Psoas muscle (tissue), 8 donors: ENCODE measurements around the gene DCLK2. TPM values are rescaled to one million over a fixed set of nuclear protein-coding genes. Genes with fewer than 3 reads are reported as not detected.

Experiments
- ATAC-seq, 4 donors: fragments of 200-7000 bp; cut with Tn5 transposase; one replicate each; pipeline ENCODE4 v1.9.1; 2020; ENCODE audit warnings: moderate library complexity in 3 of 4, mild to moderate bottlenecking in 2 of 4
- DNase-seq, 2 donors: peaks; one replicate each; pipeline ENCODE4 v3.0.0-alpha.2; 2020
- H3K27ac ChIP-seq: fragments of 200-600 bp; one replicate; pipeline ENCODE4 v1.8.0; 2022
- H3K27me3 ChIP-seq, 3 donors: fragments of 200-600 bp in 1 of 3; one replicate each; pipeline versions ENCODE4 v1.6.1 to v1.8.0; 2013 to 2022; ENCODE audit warnings: low read length in 2 of 3, mild to moderate bottlenecking in 2 of 3, moderate library complexity in 1 of 3; ENCODE audit not compliant: insufficient read depth in 3 of 3
- H3K36me3 ChIP-seq, 2 donors: fragments of 200-600 bp in 1 of 2; one replicate each; pipeline versions ENCODE4 v1.6.1 to v1.8.0; 2013 to 2022; ENCODE audit warnings: low read depth in 1 of 2, mild to moderate bottlenecking in 1 of 2, moderate library complexity in 1 of 2; ENCODE audit not compliant: insufficient read depth in 1 of 2
- H3K4me1 ChIP-seq: fragments of 200-600 bp; one replicate; pipeline ENCODE4 v1.8.0; 2022
- H3K4me3 ChIP-seq: fragments of 200-600 bp; one replicate; pipeline ENCODE4 v1.8.0; 2022; ENCODE audit warnings: mild to moderate bottlenecking
- H3K9me3 ChIP-seq: fragments of 200-600 bp; one replicate; pipeline ENCODE4 v1.8.0; 2022
- WGBS, 3 donors: extraction: QIAGEN DNeasy Blood & Tissue Kit; methylation state at CpG; one replicate each; pipeline versions ENCODE4 v1.1.6 to v1.1.7; 2013; 5-methylcytosine and 5-hydroxymethylcytosine counted together
- intact Hi-C, 2 donors: fragments of 100-400 bp; cut with DNase I; formaldehyde crosslinking; loops; one replicate each; pipeline versions ENCODE4 v1.11.0 to v1.14.2; 2022
- polyA plus RNA-seq, 3 donors: library from polyadenylated mRNA; stranded (reverse); fragments of 200-250 nt; gene quantifications; one replicate each; pipeline ENCODE4 v1.2.3, GENCODE V29; 2013
- total RNA-seq, 4 donors: library from RNA; stranded (reverse); fragmentation: NEBNext Ultra II Directional in 2 of 4; extraction: Animal tissue kit (Norgen Biotek cat#: 25700) in 2 of 4; gene quantifications; one replicate each; pipeline versions ENCODE4 v1.2.1 to v1.2.4, GENCODE V29; 2021 to 2023
- TF ChIP-seq, protein P1 (sequence below): fragments of 200-600 bp; IDR thresholded peaks from one replicate; pipeline ENCODE4 v1.8.0; 2022; ENCODE audit warnings: antibody characterized with exemption
- donor health status: healthy with polysubstance abuse.
- donor health status: DM: no; HTN: no; CAD: no; lungs with moderate emphysema.
- donor health status: Bipolar disorder and iron deficiency.
- donor health status: healthy.
- donor health status: DM: yes; HTN: yes; CAD: no.
- donor health status: DM: no; HTN: no; CAD: no.
- donor health status: DM: no; HTN: no; CAD: no.
- donor health status: DM: yes; HTN: yes; CAD: no.

DCLK2 gene
- total and polyA plus RNA-seq, 7 donors = 0.18 to 1.7 (median 0.78) TPM

DNA sequence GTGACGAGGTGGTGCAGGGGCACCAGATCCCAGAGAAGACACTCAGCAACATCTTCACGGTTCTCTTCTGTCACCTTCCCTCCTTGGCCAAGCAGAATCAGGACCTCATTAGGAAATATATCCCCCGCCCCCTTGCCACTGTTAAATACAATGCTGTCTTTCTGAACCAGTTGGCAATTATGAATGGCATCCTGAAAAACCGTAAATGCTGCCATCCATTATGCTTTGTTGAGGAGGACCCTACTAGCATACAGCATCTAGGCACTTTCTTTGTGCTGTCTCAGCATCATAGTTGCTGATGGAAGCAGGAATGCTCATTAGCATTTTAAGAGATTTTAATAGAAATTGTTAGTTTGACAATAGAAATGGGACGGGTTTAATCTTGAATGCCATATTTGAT, 138.5 kb downstream of the DCLK2 start:
- DNase-seq (no peak), ATAC-seq (no peak)
- Histone ChIP-seq H3K27ac (no peak overlapping the region), H3K36me3 (no peaks in the 10 kb centered on the region), H3K4me1 (no peaks in the 10 kb centered on the region), H3K27me3 (no peaks in the 10 kb centered on the region), H3K9me3 (no peaks in the 10 kb centered on the region), H3K4me3 (no peak overlapping the region)
- TF ChIP-seq, protein P1, sequence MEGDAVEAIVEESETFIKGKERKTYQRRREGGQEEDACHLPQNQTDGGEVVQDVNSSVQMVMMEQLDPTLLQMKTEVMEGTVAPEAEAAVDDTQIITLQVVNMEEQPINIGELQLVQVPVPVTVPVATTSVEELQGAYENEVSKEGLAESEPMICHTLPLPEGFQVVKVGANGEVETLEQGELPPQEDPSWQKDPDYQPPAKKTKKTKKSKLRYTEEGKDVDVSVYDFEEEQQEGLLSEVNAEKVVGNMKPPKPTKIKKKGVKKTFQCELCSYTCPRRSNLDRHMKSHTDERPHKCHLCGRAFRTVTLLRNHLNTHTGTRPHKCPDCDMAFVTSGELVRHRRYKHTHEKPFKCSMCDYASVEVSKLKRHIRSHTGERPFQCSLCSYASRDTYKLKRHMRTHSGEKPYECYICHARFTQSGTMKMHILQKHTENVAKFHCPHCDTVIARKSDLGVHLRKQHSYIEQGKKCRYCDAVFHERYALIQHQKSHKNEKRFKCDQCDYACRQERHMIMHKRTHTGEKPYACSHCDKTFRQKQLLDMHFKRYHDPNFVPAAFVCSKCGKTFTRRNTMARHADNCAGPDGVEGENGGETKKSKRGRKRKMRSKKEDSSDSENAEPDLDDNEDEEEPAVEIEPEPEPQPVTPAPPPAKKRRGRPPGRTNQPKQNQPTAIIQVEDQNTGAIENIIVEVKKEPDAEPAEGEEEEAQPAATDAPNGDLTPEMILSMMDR = no peak
- 70 to 78% (median 70%) methylated on average over 5 of the region's 5 CpGs for WGBS, 3 donors
- intact Hi-C loops = loop anchor here in 1 of 2 donors (10.0 kb wide), 1 partner anchor 212 kb away; no protein-coding TSS in a partner anchor

DNA sequence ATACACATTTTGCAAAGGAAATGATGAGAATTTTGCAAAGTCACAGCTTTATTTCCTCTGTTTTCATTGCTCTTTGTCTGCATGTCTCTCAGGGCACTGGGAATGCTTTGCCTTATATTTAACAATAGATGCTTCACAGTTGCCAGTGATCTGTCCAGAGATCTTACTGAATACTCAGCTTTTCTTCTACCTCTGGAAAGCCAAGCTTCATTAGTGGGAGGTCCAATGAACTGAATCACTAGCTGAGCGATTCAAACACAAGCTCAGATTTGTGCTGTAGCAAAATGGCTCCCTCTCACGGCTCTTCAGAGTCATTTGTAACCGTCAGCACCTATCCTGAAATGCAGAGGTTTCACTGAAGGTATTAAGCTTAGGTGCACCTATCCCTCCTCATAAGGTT, 138.9 kb downstream of the DCLK2 start:
- DNase-seq (no peak), ATAC-seq (no peak)
- Histone ChIP-seq H3K27ac (no peak overlapping the region), H3K36me3 (no peaks in the 10 kb centered on the region), H3K4me1 (no peaks in the 10 kb centered on the region), H3K9me3 (no peaks in the 10 kb centered on the region), H3K4me3 (no peak overlapping the region), H3K27me3 (no peaks in the 10 kb centered on the region)
- 34 to 49% (median 36%) methylated on average over 3 of the region's 3 CpGs for WGBS, 3 donors
- intact Hi-C loops = loop anchor here in 1 of 2 donors (10.0 kb wide), 1 partner anchor 212 kb away; no protein-coding TSS in a partner anchor
- TF ChIP-seq, protein P1 = no peak

DNA sequence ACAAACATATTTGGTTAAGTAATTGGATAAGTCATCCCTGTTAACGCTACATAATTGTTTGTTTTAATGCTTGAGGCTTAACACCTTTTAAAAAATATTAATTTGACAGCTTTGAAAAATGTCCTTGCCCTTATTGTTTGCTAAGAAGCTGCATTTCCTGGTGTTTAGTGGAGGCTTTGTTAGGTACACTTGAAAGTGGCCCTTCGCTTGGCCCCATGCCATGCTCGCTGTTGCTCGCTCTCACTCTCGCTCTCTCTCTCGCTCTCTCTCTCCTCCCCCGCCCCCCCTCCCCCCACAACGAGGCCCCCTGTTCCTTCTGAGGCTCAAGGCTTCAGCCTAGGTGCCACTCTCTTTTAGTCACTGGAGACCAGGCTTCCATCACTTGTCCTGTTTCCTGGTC, 139.6 kb downstream of the DCLK2 start:
- 72 to 79% (median 76%) methylated on average over 8 of the region's 8 CpGs for WGBS, 3 donors
- intact Hi-C loops = loop anchor here in 1 of 2 donors (10.0 kb wide), 1 partner anchor 213 kb away; no protein-coding TSS in a partner anchor
- no peaks in the 10 kb centered on the region for H3K9me3 ChIP-seq
- H3K27me3 ChIP-seq = no peaks in the 10 kb centered on the region
- TF ChIP-seq, protein P1 = no peak
- no peak overlapping the region for H3K4me3 ChIP-seq
- DNase-seq (no peak), ATAC-seq (no peak)
- no peaks in the 10 kb centered on the region for H3K4me1 ChIP-seq
- H3K27ac ChIP-seq = no peak overlapping the region
- no peaks in the 10 kb centered on the region for H3K36me3 ChIP-seq

DNA sequence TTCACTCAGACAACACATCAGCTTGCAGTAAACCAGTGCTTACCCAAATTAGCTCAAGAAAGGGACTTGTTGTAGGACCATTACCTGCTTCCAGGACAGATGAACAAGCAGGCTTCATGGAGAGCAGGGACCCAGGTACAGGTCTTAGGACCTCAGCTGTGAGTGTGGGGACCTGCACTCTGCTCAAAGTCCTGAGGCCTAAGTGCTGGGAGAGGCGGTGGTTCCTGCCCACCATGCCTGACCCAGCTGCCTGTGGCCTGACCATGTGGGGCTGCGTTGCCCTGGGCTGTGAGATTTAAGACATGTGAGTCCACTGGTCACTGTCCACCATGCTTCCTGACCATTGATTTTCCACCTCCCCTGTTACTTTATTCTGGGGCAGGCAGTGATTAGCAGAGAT, 140.2 kb downstream of the DCLK2 start:
- no peak overlapping the region for H3K4me3 ChIP-seq
- no peaks in the 10 kb centered on the region for H3K36me3 ChIP-seq
- ATAC-seq = no peak
- H3K27me3 ChIP-seq = no peaks in the 10 kb centered on the region
- TF ChIP-seq, protein P1 = no peak
- DNase-seq = no peak
- H3K27ac ChIP-seq = no peak overlapping the region
- no peaks in the 10 kb centered on the region for H3K9me3 ChIP-seq
- intact Hi-C loops = loop anchor here in 1 of 2 donors (10.0 kb wide), 1 partner anchor 214 kb away; no protein-coding TSS in a partner anchor
- no peaks in the 10 kb centered on the region for H3K4me1 ChIP-seq
- WGBS, 3 donors = 94 to 100% (median 96%) methylated on average over 2 of the region's 2 CpGs

DNA sequence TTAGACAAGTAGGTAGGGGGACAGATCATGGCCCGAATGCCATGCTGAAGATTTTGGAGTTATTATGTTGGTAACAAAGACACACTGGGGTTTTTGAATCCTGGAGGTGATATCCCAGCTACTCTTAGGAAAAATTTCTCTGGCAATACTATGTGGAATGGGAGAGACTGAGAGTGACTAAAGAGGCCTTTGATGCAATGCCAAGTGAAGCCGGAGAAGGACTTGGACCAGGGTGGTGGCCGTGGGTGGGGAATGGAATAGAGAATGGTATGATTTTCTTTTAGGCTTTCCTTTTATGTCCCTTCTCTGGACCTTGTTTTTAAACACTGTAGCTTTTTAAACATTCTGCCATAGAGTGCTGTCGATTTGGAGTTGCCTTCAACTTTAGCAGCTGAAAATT, 141.6 kb downstream of the DCLK2 start:
- TF ChIP-seq, protein P1 = no peak
- 62 to 76% (median 66%) methylated on average over 4 of the region's 4 CpGs for WGBS, 3 donors
- Histone ChIP-seq H3K27ac (no peak overlapping the region), H3K9me3 (no peaks in the 10 kb centered on the region), H3K4me1 (no peaks in the 10 kb centered on the region), H3K27me3 (no peaks in the 10 kb centered on the region), H3K36me3 (no peaks in the 10 kb centered on the region), H3K4me3 (no peak overlapping the region)
- ATAC-seq = no peak
- intact Hi-C loops = loop anchor here in 1 of 2 donors (10.0 kb wide), 1 partner anchor 215 kb away; no protein-coding TSS in a partner anchor
- DNase-seq = no peak
